Endodermal cell (in vitro differentiated cells): ENCODE data around the gene MAPKAPK2. TPM values are rescaled to one million over a fixed set of nuclear protein-coding genes. Genes with fewer than 3 reads are reported as not detected.
A peak's percentile ranks its signal among the peaks of the same experiment; 100 is the strongest.

Source experiments
- DNase-seq: peaks from one replicate; pipeline ENCODE4 v3.0.0-alpha.2; 2017
- H3K27ac ChIP-seq: 2 replicates; pipeline ENCODE4 v1.5.1; 2013; ENCODE audit warnings: mild to moderate bottlenecking, low read depth, low read length, moderate library complexity
- H3K27me3 ChIP-seq: 2 replicates; pipeline ENCODE4 v1.6.1; 2013; ENCODE audit warnings: mild to moderate bottlenecking, low read length, moderate library complexity; ENCODE audit not compliant: insufficient read depth, control insufficient read depth, poor library complexity, severe bottlenecking
- H3K36me3 ChIP-seq: 2 replicates; pipeline ENCODE4 v1.7.0; 2013; ENCODE audit warnings: mild to moderate bottlenecking, low read length, moderate library complexity; ENCODE audit not compliant: control insufficient read depth, insufficient read depth
- H3K4me1 ChIP-seq: one replicate; pipeline ENCODE4 v1.7.0; 2013; ENCODE audit warnings: low read length; ENCODE audit not compliant: control insufficient read depth, insufficient read depth
- H3K4me3 ChIP-seq: 2 replicates; pipeline ENCODE4 v1.5.1; 2013; ENCODE audit warnings: mild to moderate bottlenecking, low read length, moderate library complexity
- H3K9ac ChIP-seq: 2 replicates; pipeline ENCODE4 v1.6.1; 2013; ENCODE audit warnings: mild to moderate bottlenecking, low read length, moderate library complexity; ENCODE audit not compliant: poor library complexity, severe bottlenecking; ENCODE audit errors: extremely low read depth
- H3K9me3 ChIP-seq: 2 replicates; pipeline ENCODE4 v1.6.1; 2013; ENCODE audit warnings: mild to moderate bottlenecking, low read length, moderate library complexity; ENCODE audit not compliant: control insufficient read depth
- H3K27ac Mint-ChIP-seq: 2 replicates; pipeline ENCODE4 v1.8.0; 2020; ENCODE audit warnings: mixed read lengths
- H3K27me3 Mint-ChIP-seq: 2 replicates; pipeline ENCODE4 v1.8.0; 2021; ENCODE audit warnings: mild to moderate bottlenecking, mixed read lengths; ENCODE audit not compliant: insufficient read depth
- H3K36me3 Mint-ChIP-seq: 2 replicates; pipeline ENCODE4 v1.8.0; 2020; ENCODE audit warnings: low read depth, mixed read lengths
- H3K4me1 Mint-ChIP-seq: 2 replicates; pipeline ENCODE4 v1.8.0; 2020; ENCODE audit warnings: mixed read lengths
- H3K4me3 Mint-ChIP-seq: 2 replicates; pipeline ENCODE4 v1.8.0; 2020; ENCODE audit warnings: mild to moderate bottlenecking, moderate library complexity, mixed read lengths
- H3K9me3 Mint-ChIP-seq: 2 replicates; pipeline ENCODE4 v1.8.0; 2020; ENCODE audit warnings: mild to moderate bottlenecking, mixed read lengths
- CTCF ChIP-seq: fragments of 200-600 bp; sonication (generic); conservative IDR thresholded peaks from 2 replicates; pipeline ENCODE4 v1.5.0; 2021; ENCODE audit warnings: antibody characterized with exemption, mild to moderate bottlenecking
- WGBS, 2 experiments: methylation state at CpG; one replicate each; pipeline versions ENCODE4 v1.1.5 to v1.1.7; 2013; ENCODE audit warnings: missing lambda C conversion rate in 2 of 2, mixed read lengths in 1 of 2; ENCODE audit not compliant: insufficient coverage in 1 of 2, insufficient read length in 1 of 2; 5-methylcytosine and 5-hydroxymethylcytosine counted together
- total RNA-seq, 2 donors: library from RNA; stranded (reverse); fragmentation: NEBNext Ultra II Directional in 1 of 2; extraction: Animal tissue kit (Norgen Biotek cat#: 25700) in 1 of 2; gene quantifications; 2 replicates in 1 of 2; 3 replicates in 1 of 2; pipeline ENCODE4 v1.2.1, GENCODE V29; 2021

MAPKAPK2 gene
- total RNA-seq, 2 donors from 2014 or later: 72.8 to 79.7 TPM

- 76 to 81% methylated on average over 8 to 9 of the region's 9 CpGs for WGBS, 2 experiments
- Histone ChIP-seq H3K9ac (no peak overlapping the region), H3K36me3 (peaks cover 37% of the 10 kb centered on the region), H3K4me1 (peaks cover 3% of the 10 kb centered on the region), H3K27ac (no peak overlapping the region), H3K4me3 (no peak overlapping the region), H3K27me3 (no peaks in the 10 kb centered on the region), H3K9me3 (no peaks in the 10 kb centered on the region)
- Mint-ChIP-seq H3K9me3 (no peaks in the 10 kb centered on the region), H3K27ac (no peak overlapping the region), H3K36me3 (peaks cover 34% of the 10 kb centered on the region), H3K27me3 (no peaks in the 10 kb centered on the region), H3K4me3 (no peak overlapping the region), H3K4me1 (peaks cover 12% of the 10 kb centered on the region)
- peak; percentile 93 for DNase-seq
- peak; percentile 85 for TF ChIP-seq CTCF
These were observed 49.9 kb downstream of the MAPKAPK2 start for GRCh38 chr1:206734499-206735142.

DNA sequence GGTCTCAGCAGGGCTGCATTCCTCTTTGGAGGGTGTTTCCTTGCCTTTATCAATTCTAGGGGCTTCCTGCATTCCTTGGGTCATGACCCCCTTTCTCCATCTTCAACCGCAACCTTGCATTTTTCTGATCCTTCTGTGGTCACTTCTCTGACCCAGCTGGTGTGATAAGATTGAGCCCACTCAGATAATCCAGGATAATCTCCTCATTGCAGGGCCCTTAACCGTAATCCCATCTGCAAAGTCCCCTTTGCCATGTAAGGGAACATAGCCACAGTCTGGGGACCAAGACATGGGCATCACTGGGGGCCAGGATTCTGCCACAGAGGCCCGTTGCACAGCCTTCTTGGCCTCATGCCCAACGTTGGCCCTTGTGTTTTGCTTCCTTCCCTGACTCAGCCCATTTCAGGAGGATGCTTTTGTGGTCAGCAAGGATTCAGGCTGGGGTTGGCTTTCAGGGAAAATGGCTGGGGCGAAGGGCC, 50.9 kb downstream of the MAPKAPK2 start:
- H3K36me3 Mint-ChIP-seq: peaks cover 27% of the 10 kb centered on the region
- 68 to 73% methylated on average over 4 to 5 of the region's 5 CpGs for whole genome bisulfite sequencing, 2 experiments
- no peak for DNase-seq
- H3K4me3 ChIP-seq: no peak overlapping the region
- no peak for TF ChIP-seq CTCF
- H3K27ac Mint-ChIP-seq: no peak overlapping the region
- H3K4me3 Mint-ChIP-seq: no peak overlapping the region
- H3K27ac ChIP-seq: no peak overlapping the region
- peaks cover 28% of the 10 kb centered on the region for H3K36me3 ChIP-seq
- H3K9me3 ChIP-seq: no peaks in the 10 kb centered on the region
- peaks cover 3% of the 10 kb centered on the region for H3K4me1 ChIP-seq
- H3K9me3 Mint-ChIP-seq: no peaks in the 10 kb centered on the region
- H3K27me3 ChIP-seq: no peaks in the 10 kb centered on the region
- H3K9ac ChIP-seq: no peak overlapping the region
- no peaks in the 10 kb centered on the region for H3K27me3 Mint-ChIP-seq
- H3K4me1 Mint-ChIP-seq: peaks cover 12% of the 10 kb centered on the region

- H3K9me3 ChIP-seq: no peaks in the 10 kb centered on the region
- Mint-ChIP-seq H3K27ac (no peak overlapping the region), H3K9me3 (no peaks in the 10 kb centered on the region), H3K4me1 (peaks cover 12% of the 10 kb centered on the region), H3K4me3 (no peak overlapping the region), H3K27me3 (no peaks in the 10 kb centered on the region), H3K36me3 (peaks cover 17% of the 10 kb centered on the region)
- DNase-seq: no peak
- H3K9ac ChIP-seq: no peak overlapping the region
- no peak overlapping the region for H3K4me3 ChIP-seq
- H3K36me3 ChIP-seq: peaks cover 13% of the 10 kb centered on the region
- no peak overlapping the region for H3K27ac ChIP-seq
- TF ChIP-seq CTCF: no peak
- 93 to 100% methylated on average over 6 to 14 of the region's 14 CpGs for whole genome bisulfite sequencing, 2 experiments
- H3K27me3 ChIP-seq: no peaks in the 10 kb centered on the region
- peaks cover 3% of the 10 kb centered on the region for H3K4me1 ChIP-seq
These were observed 52.4 kb downstream of the MAPKAPK2 start for GRCh38 chr1:206736878-206737728.
